GM18517 (cell line): Measurements from ENCODE around the gene RSPH6A.
"Not testable (repeated sequence)": the region's sequence is repeated elsewhere in the genome, so short reads cannot be mapped to it uniquely, and the experiment has no call there.

Experiments used
- ATAC-seq: cut with Tn5 transposase; IDR thresholded peaks from one replicate; pipeline ENCODE4 v1.9.1; 2021; ENCODE audit warnings: mild to moderate bottlenecking, moderate library complexity; ENCODE audit not compliant: unreplicated experiment

The RSPH6A gene

DNA sequence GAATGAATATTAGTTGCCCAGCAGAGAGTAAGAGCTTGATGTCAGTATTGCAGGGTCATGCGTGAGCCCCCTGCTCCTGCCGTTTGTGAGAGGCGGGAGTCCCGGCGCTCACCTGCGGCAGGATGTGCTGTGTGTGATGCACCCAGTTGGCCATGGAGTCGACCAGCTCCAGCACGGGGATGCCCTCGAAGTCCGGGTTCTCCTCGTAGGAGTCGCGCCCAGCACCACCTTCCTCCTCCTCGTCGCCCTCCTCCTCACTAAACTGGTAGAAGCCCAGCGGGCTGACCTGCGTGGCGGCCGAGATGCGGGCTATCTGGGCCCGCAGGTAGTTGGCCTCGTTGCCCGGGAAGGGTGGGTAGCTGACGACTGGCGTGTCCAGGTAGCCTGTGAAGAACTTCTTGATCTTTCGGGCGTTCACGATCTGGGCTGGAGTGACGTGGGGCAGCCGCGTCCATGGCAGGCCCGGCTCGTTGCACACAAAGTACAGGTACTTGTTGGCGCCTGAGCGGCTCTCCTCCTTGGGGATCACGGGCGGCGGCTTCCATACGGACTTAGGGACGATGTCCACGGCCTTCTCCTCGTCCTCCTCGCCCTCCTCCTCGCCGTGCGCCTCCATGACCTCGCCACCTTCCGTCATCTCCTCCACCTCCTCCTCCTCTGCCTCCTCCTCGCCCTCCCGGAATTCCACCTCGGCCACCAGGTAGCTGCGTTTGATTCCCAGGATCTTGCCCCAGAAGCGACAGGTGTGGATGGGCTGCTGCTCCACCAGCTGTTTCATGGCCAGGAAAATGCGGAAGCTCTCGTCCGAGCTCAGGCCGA is 10.8 kb downstream of the RSPH6A start:
- no peak for ATAC-seq

DNA sequence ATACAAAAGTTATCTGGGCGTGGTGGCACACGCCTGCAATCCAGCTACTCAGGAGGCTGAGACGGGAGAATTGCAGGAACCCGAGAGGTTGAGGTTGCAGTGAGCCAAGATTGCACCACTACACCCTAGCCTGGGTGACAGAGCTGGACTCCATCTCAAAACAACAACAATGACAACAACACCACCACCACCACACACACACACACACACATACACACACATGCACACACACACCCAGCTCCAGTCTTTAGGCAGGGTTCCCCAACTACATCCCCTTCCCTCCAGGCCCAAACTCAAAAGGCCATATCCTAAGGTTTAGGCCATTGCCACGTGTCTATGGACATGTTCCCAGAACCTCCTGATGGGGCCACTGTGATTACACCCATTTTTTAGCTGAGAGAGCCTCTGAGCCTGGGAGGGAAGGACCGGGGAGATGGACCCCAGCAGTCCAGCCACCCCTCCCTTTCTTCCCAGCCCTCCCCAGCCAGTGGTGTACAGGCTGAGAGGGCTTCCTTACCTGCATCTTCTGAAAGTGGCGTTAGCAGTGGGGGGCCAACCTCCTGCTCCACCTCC is 13.4 kb downstream of the RSPH6A start:
- no peak for ATAC-seq

GRCh38 chr19:45800070-45800553 is 15.0 kb downstream of the RSPH6A start:
- ATAC-seq: no peak

GRCh38 chr19:45799541-45799940 is 15.6 kb downstream of the RSPH6A start:
- ATAC-seq: not testable (repeated sequence)

GRCh38 chr19:45798995-45799517 is 16.1 kb downstream of the RSPH6A start:
- ATAC-seq: no peak

DNA sequence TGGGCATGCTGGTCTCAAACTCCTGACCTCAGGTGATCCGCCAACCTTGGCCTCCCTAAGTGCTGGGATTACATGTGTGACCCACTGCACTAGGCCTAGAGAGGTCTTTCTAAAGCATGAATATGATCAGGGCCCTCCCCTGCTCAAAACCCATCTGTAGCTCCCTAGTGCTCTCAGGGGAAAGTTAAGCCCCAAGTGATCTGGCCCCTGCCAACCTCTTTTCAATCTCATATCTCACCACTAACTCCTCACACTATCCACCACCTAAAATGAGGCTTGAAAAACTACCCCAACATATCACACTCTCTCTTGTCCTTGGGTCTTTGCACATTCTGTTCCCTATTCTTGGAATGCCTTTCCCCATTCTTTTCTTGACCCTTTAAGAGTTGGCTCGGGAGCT is 20.5 kb downstream of the RSPH6A start:
- ATAC-seq: no peak

GRCh38 chr19:45793876-45794275 is 21.2 kb downstream of the RSPH6A start:
- ATAC-seq: no peak

DNA sequence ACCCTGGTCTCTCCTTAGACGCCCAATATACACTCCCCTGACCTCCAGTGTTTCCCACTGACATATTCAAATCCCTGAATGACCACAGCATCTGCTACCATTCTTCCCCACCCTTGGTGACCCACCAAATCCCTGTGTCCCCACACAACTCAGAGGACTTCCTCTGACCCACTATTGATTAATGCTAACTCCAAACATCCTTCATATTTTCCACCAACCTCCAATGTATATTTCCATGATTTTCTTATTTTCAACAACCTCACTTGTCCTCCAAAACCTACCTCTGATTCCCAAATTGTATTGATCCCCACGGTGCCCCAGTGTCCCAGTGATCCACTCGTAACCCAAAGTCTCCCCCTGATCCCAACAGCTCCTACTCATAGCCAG is 21.9 kb downstream of the RSPH6A start:
- ATAC-seq: no peak

DNA sequence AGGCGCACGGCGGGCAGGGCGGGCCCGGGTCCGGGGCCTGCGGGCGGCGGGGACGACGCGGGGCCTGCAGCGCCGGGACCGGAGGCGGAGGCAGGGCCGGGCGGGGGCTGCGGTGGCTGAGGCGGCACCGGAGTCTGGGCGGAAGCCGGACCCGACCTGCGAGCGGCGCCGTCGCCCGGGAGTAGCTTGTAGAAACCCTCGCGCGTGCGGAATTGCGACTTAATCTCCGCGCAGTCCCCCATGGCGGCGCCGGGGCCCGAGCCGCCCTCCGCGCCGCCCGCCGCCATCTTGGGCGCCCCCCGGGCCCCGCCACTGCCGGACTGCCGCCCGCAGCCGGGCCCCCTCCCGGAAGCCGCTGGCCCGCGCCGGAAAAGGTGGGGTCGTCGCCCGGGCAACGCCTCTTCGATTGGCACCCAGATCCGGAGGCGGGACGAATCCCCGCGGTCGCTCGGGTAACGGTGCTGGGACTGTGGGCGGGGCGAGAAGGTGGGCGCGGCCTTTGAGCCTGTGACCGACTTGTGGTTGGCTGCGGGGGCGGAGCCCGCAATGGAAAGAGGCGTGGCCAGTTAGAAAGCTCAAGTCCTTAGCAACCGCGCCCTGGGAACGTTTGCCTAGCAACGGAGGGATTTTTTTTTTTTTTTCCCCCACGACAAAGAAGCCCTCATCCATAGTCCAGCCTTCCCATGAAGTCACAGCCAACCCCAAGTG is 22.5 kb downstream of the RSPH6A start, which contains the start of gene DMWD:
DMWD (minus strand) TSS at position 376 of the 708 bp plus-strand sequence; CDS start at position 287, 89 bp downstream.
- peak; percentile 86 for ATAC-seq

DNA sequence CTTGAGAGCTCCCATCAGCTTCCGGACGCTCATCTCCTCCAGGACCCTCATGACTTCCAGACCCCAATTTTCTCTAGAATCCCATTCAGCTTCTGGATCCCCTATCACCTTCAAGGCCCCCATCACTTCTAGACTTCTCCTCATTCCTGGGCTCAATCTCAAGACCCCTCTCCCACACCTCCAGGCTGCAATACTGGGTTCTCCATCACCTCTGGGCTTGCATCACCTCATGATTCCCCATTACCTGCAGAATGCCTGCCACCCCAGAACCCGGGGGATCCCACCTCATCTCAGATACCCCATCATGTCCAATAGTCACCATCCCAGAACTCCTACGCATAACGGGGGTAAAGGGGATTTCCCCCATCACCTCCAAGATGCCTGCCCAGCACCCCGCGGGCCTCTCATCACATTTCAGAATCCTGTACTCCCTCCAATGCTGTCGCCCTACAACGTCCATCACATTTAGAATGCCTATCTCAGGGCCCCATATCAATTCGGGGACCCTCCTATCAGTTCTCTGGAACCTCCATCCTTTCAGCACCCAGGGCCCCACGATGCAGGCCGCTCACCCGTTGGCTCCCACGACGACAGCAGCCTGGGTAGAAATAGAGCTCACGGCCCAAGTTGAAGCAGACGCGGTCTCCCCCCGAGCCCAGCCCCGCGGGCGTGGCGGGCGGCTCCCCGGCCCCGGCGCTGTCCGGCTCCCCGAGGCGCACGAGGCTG is 23.2 kb downstream of the RSPH6A start:
- peak; percentile 5 for ATAC-seq

- no peak for ATAC-seq
Observed at GRCh38 chr19:45790942-45791341, 24.2 kb downstream of the RSPH6A start.

GRCh38 chr19:45789035-45789786 is 25.9 kb downstream of the RSPH6A start:
- no peak for ATAC-seq

GRCh38 chr19:45786533-45786894 is 28.6 kb downstream of the RSPH6A start:
- no peak for ATAC-seq

DNA sequence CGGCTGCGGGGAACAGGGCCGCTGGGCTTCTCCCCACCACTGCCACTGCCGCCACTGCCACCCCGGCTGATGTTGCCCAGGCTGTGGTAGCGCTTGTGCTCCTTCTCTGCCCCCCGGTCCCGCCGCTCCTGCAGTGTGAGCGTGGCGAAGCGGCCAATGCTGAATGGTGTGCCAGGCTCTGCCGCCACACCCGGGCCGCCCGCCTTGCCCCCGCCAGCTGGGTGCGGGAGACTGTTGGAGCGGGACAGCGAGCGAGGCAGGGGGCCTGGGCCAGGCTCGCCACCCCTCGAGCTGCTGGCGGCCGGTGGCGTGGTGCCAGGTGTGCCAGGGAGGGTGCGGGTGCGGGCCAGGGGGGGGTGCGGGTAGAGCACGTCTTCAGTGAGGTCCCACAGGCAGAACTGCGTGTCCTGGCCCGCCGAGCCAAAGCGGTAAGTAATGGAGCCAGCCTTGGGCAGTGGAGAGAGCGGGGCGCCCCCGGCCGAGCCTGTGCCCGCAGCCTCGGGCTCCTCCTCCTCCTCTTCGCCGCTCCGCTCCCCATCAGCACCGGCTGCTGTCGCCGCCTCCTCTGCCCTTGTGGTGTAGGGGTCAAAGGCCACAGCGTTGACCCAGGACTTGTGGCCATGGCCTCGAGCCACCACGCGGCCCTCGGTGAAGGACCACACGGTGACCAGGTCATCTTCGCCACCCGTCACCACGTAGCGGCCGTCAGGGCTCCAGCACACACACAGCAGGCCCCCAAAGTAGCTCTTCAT is 29.2 kb downstream of the RSPH6A start:
- no peak for ATAC-seq

DNA sequence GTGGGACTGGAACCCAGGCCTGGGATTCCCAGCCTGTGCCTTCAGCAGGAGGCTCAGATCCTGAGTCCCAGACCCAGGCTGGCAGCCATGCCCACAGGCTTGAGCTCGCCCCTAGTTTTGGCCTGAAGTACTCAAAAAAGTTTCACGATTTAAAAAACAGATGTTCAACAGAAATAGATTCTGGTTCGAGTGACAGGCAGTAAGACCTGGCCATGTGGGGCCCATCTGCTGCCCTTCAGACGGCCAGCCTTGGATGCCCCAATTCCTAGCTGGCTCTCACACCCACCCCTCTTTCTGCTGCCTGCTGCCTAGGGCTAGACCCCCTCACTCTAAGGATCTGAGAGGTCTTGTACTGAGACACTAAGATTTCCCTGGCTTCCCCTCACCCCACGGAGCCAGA is 30.0 kb downstream of the RSPH6A start:
- no peak for ATAC-seq

DNA sequence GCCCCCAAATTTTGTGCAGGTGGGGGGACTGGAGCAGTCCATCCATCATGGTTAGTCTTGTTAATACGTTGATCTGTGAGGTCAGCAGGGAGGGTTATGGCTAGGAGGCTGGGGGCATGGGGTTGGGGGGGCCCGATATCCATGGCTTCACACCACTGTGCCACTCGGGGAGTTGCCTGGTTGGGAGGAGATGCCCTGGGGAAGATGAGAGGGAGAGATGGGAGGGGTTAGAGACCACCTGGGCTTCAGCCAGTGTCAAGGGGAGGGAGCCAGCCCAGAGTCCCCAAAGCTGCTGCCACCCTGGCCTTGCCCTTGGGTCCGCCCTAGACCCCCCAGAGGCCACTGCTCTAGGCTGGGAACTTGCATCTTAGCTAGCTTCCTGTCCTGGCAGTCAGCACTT is 31.0 kb downstream of the RSPH6A start:
- no peak for ATAC-seq

GRCh38 chr19:45782820-45783785 is 32.0 kb downstream of the RSPH6A start:
- ATAC-seq: no peak

DNA sequence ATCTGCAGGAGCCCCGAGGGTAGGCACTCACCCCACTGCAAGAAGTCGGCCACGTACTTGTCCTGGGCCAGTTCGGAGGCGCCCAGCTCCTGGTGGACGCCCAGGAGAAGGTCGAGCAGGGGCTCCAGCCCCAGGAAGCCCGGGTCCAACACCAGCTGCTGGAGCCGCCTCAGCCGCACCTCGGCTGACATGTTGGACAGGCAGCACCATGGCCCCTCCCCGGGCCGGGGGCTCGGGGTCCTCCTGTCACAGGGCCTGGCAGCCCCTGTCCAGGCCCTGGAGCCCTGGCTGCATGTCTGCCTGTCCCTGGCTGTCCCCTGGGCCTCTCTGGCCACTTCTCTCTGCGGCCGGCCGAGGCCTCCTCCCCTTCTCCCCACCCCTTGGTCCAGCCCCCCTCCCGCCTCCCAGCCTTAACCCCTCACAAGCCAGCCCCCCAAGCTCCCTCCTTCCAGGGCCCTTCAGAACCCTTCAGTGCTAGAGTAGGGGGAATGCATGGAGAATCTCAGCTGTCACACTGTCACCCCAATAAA is 32.9 kb downstream of the RSPH6A start, which contains the start of gene DMPK:
DMPK (minus strand) TSS at position 329 of the 530 bp plus-strand sequence; CDS start at position 191, 138 bp downstream.
- ATAC-seq: no peak
